Measurements from ENCODE around the gene NR2F2. TPM values are rescaled to one million over a fixed set of nuclear protein-coding genes. Genes with fewer than 3 reads are reported as not detected.

NR2F2 gene
- total RNA-seq, 1 donor from 2014 or later: 40.3 TPM

DNA sequence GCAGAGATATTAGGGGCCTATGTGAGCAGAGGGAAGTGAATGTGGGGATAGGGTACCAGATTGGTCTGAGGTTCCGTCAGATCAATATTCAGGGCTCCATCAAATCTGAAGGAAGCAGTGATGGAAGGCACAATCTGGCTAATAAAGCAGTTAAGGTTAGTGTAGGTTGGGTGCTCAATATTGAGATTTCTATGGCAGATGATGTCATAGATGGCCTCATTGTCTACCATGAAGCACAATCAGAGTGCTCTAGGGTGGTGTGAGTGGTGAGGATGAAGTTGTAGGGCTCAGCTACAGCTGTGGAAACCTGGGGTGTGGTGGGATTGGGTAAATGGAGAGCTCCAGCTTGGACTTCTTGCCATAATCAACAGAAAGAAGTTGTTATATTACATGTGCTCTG, 58.2 kb downstream of the NR2F2 start:
- Mint-ChIP-seq H3K27ac (no peak overlapping the region), H3K4me3 (ENCODE audit: low read depth) (no peak overlapping the region), H3K36me3 (ENCODE audit: insufficient read depth) (no peaks in the 10 kb centered on the region), H3K9me3 (ENCODE audit: low read depth) (no peaks in the 10 kb centered on the region), H3K27me3 (peaks cover 51% of the 10 kb centered on the region), H3K4me1 (ENCODE audit: low read depth) (peaks cover 2% of the 10 kb centered on the region)
- TF ChIP-seq, protein P1, sequence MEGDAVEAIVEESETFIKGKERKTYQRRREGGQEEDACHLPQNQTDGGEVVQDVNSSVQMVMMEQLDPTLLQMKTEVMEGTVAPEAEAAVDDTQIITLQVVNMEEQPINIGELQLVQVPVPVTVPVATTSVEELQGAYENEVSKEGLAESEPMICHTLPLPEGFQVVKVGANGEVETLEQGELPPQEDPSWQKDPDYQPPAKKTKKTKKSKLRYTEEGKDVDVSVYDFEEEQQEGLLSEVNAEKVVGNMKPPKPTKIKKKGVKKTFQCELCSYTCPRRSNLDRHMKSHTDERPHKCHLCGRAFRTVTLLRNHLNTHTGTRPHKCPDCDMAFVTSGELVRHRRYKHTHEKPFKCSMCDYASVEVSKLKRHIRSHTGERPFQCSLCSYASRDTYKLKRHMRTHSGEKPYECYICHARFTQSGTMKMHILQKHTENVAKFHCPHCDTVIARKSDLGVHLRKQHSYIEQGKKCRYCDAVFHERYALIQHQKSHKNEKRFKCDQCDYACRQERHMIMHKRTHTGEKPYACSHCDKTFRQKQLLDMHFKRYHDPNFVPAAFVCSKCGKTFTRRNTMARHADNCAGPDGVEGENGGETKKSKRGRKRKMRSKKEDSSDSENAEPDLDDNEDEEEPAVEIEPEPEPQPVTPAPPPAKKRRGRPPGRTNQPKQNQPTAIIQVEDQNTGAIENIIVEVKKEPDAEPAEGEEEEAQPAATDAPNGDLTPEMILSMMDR (IDR thresholded peaks at IDR 0.05; ENCODE audit: unreplicated experiment): no peak
- DNase-seq (ENCODE audit: low spot score, unreplicated experiment): no peak

Measured in progenitor cell of endocrine pancreas (in vitro differentiated cells).